ENCODE measurements around the gene DGKB. TPM values are rescaled to one million over a fixed set of nuclear protein-coding genes. Genes with fewer than 3 reads are reported as not detected.

The DGKB gene
- total RNA-seq, 2 experiments from 2014 or later, result not detected

GRCh38 chr7:14685167-14685566, 217.4 kb downstream of the DGKB start:
- Mint-ChIP-seq H3K27me3 (no peaks in the 10 kb centered on the region), H3K27ac (no peak overlapping the region), H3K9me3 (no peaks in the 10 kb centered on the region), H3K4me1 (no peaks in the 10 kb centered on the region), H3K4me3 (no peak overlapping the region), H3K36me3 (no peaks in the 10 kb centered on the region)
- DNase-seq, result no peak

- H3K36me3 Mint-ChIP-seq, result no peaks in the 10 kb centered on the region
- H3K4me3 Mint-ChIP-seq, result no peak overlapping the region
- no peak for DNase-seq
- H3K9me3 Mint-ChIP-seq, result no peaks in the 10 kb centered on the region
- no peak overlapping the region for H3K27ac Mint-ChIP-seq
- no peaks in the 10 kb centered on the region for H3K27me3 Mint-ChIP-seq
- no peaks in the 10 kb centered on the region for H3K4me1 Mint-ChIP-seq
Measured at GRCh38 chr7:14682910-14683465, 219.6 kb downstream of the DGKB start.

DNA sequence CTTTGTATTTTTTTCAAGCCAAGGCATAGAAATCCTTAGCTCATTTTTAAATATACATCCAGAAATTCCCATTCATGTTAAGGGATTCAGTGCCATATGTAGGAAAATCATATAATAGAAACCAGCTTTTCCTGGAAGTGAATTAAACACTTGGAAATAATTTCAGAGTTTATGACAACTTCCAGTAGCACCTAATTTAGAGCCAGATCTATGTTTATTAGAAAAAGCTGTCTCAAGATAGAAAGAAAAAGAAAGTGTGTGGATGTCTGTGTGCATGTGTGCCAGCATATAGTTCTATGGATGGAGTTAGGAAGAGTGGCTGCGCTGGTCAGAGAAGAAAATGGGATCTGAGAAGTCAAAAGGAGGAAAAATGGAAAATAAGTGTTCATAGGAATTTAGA, 225.7 kb downstream of the DGKB start:
- Mint-ChIP-seq H3K4me3 (no peak overlapping the region), H3K36me3 (no peaks in the 10 kb centered on the region), H3K27ac (no peak overlapping the region), H3K4me1 (no peaks in the 10 kb centered on the region), H3K27me3 (no peaks in the 10 kb centered on the region), H3K9me3 (no peaks in the 10 kb centered on the region)
- no peak for DNase-seq

GRCh38 chr7:14673202-14673601, 229.3 kb downstream of the DGKB start:
- no peaks in the 10 kb centered on the region for H3K36me3 Mint-ChIP-seq

DNA sequence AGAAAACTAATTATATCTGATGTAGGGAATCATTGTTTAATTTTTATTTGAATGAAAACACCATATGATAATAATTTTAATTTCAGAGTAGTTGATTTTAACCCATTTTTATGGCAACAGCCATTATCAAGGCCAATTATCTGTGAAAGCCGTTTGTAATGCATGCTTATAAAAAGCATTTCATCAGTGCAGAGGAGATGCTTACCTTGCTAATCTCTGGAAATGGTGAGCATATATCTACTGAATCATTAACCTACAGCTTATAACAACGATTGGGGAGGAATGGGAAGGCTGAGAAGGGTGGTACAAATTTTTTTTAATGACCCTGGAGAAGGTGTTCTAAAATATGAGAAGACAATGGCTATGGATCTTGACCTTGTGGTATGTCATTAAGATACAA, 235.6 kb downstream of the DGKB start:
- Mint-ChIP-seq H3K9me3 (no peaks in the 10 kb centered on the region), H3K4me1 (no peaks in the 10 kb centered on the region), H3K27ac (no peak overlapping the region), H3K27me3 (no peaks in the 10 kb centered on the region), H3K36me3 (no peaks in the 10 kb centered on the region), H3K4me3 (no peak overlapping the region)
- no peak for DNase-seq

More at GRCh38 chr7:14673202-14673601, 229.3 kb downstream of the DGKB start:
- Mint-ChIP-seq H3K9me3 (no peaks in the 10 kb centered on the region), H3K4me3 (no peak overlapping the region), H3K27me3 (no peaks in the 10 kb centered on the region), H3K4me1 (no peaks in the 10 kb centered on the region), H3K27ac (no peak overlapping the region)
- no peak for DNase-seq

DNA sequence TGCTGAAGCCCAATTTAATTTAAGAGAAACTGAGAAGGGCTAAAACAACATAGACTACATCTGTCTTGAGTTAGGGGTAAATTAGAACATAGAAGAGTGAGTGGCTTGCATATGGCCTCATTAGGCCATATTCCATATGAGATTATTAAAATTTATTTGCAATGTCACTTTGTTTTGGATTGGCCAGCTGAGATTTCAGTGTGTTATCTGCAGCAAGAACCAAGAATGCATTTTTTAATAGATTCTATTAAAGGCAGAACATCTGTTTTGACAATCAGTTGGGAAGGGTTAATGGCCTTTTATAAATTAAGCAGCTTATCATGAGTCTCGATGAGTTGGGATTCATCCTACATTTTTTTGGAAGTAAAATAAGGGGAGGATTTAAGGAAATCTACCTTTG, 236.2 kb downstream of the DGKB start:
- no peak for DNase-seq
- no peak overlapping the region for H3K27ac Mint-ChIP-seq
- no peaks in the 10 kb centered on the region for H3K27me3 Mint-ChIP-seq

GRCh38 chr7:14639801-14640200, 262.8 kb downstream of the DGKB start:
- no peak for DNase-seq
- Mint-ChIP-seq H3K4me1 (no peaks in the 10 kb centered on the region), H3K9me3 (peaks cover 10% of the 10 kb centered on the region), H3K27ac (no peak overlapping the region), H3K27me3 (no peaks in the 10 kb centered on the region), H3K4me3 (no peak overlapping the region), H3K36me3 (no peaks in the 10 kb centered on the region)

More for the DNA sequence above, 236.2 kb downstream of the DGKB start:
- Mint-ChIP-seq H3K36me3 (no peaks in the 10 kb centered on the region), H3K4me1 (no peaks in the 10 kb centered on the region), H3K4me3 (no peak overlapping the region), H3K9me3 (no peaks in the 10 kb centered on the region)

GRCh38 chr7:14639329-14639728, 263.2 kb downstream of the DGKB start:
- H3K4me3 Mint-ChIP-seq, result no peak overlapping the region
- no peaks in the 10 kb centered on the region for H3K36me3 Mint-ChIP-seq
- H3K27me3 Mint-ChIP-seq, result no peaks in the 10 kb centered on the region
- DNase-seq, result no peak
- no peak overlapping the region for H3K27ac Mint-ChIP-seq
- no peaks in the 10 kb centered on the region for H3K4me1 Mint-ChIP-seq
- H3K9me3 Mint-ChIP-seq, result peaks cover 8% of the 10 kb centered on the region

DNA sequence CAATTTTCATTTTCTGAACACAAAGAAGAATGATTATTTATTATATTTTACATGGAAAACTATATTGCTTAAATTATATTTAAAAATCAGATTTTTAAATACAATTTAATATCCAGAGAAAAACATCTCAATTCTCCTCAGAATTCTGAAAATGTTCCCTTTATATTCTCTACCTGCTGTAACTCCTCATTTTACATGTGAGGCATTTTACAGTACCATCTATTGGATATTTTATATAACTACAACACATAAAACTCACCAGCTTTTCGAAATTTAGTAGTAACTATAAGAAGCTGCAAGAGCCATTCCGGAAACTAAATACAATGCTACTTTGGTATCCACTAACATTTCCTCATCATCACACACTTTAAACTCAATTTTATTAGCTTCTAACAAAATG, 264.6 kb downstream of the DGKB start:
- Mint-ChIP-seq H3K27me3 (no peaks in the 10 kb centered on the region), H3K4me3 (no peak overlapping the region), H3K4me1 (no peaks in the 10 kb centered on the region), H3K9me3 (no peaks in the 10 kb centered on the region), H3K36me3 (no peaks in the 10 kb centered on the region), H3K27ac (no peak overlapping the region)
- no peak for DNase-seq

DNA sequence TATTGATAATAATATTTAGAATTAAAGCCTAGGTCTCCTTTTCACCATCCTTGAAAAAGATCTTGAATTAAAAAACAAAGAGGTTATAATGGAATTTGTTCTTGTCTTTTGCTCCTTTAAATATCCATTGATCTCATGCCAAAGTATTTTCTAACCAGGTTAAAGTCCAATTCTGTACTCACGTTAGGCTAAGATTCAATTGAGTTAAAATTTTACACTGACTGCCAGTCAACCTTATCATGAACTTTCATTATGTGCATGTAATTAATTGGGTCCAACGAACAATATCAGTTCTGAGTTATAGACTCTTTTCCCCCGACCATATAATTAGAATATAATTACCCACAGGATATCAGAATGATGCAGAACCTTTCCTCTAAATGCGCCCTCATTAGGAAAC, 266.6 kb downstream of the DGKB start:
- Mint-ChIP-seq H3K4me3 (no peak overlapping the region), H3K36me3 (no peaks in the 10 kb centered on the region), H3K27me3 (no peaks in the 10 kb centered on the region), H3K4me1 (no peaks in the 10 kb centered on the region), H3K9me3 (no peaks in the 10 kb centered on the region), H3K27ac (no peak overlapping the region)
- DNase-seq, result no peak

- Mint-ChIP-seq H3K4me1 (no peaks in the 10 kb centered on the region), H3K4me3 (no peak overlapping the region), H3K27ac (no peak overlapping the region), H3K36me3 (no peaks in the 10 kb centered on the region), H3K27me3 (no peaks in the 10 kb centered on the region), H3K9me3 (no peaks in the 10 kb centered on the region)
- DNase-seq, result no peak
Measured at GRCh38 chr7:14630048-14630447, 272.5 kb downstream of the DGKB start.

DNA sequence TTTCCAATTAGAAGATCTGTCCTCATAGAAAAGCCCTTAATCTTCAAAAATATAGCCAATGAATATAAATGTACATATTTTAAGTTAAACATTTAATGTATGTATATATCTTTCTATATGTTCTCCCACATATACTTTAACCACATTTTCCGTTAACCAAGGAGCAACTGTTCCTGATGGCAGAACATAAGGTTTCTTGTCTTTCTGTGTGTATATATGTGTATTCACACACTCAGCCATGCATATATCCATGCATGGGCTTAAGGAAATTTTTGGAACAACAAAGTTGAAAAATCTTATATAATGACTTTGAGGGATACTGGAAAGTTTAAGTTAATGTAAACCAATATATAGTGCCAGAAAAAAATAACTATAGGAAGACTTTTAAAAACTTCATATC, 274.0 kb downstream of the DGKB start:
- H3K27ac Mint-ChIP-seq, result no peak overlapping the region
- H3K4me1 Mint-ChIP-seq, result no peaks in the 10 kb centered on the region
- no peak overlapping the region for H3K4me3 Mint-ChIP-seq
- no peaks in the 10 kb centered on the region for H3K36me3 Mint-ChIP-seq
- H3K27me3 Mint-ChIP-seq, result no peaks in the 10 kb centered on the region
- DNase-seq, result no peak
- H3K9me3 Mint-ChIP-seq, result no peaks in the 10 kb centered on the region

DNA sequence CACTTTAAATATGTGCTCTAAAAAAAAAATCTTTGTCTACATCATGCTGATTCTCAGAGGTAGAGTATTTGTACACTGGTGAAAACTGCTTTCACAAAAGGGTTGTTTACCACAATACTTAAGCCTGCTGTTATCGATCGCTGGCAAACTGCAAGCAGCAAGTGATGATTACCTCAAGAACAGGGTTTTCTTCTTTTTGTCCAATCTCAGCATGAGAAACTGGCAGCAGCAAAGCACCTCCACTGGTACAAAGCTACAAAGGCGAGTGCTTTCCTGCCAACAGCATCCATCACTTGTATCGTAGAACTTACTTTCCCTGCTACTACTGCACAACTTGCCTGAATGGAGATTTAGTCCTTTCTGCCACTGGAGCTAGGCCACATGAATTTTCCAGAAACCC, 276.5 kb downstream of the DGKB start:
- no peaks in the 10 kb centered on the region for H3K36me3 Mint-ChIP-seq
- no peaks in the 10 kb centered on the region for H3K4me1 Mint-ChIP-seq
- no peak for DNase-seq
- no peak overlapping the region for H3K27ac Mint-ChIP-seq
- no peaks in the 10 kb centered on the region for H3K27me3 Mint-ChIP-seq
- H3K4me3 Mint-ChIP-seq, result no peak overlapping the region
- no peaks in the 10 kb centered on the region for H3K9me3 Mint-ChIP-seq

- DNase-seq, result no peak
- H3K36me3 Mint-ChIP-seq, result no peaks in the 10 kb centered on the region
- no peaks in the 10 kb centered on the region for H3K4me1 Mint-ChIP-seq
- H3K4me3 Mint-ChIP-seq, result no peak overlapping the region
- H3K27me3 Mint-ChIP-seq, result no peaks in the 10 kb centered on the region
- H3K27ac Mint-ChIP-seq, result no peak overlapping the region
- no peaks in the 10 kb centered on the region for H3K9me3 Mint-ChIP-seq
Measured at GRCh38 chr7:14622559-14622958, 280.0 kb downstream of the DGKB start.

DNA sequence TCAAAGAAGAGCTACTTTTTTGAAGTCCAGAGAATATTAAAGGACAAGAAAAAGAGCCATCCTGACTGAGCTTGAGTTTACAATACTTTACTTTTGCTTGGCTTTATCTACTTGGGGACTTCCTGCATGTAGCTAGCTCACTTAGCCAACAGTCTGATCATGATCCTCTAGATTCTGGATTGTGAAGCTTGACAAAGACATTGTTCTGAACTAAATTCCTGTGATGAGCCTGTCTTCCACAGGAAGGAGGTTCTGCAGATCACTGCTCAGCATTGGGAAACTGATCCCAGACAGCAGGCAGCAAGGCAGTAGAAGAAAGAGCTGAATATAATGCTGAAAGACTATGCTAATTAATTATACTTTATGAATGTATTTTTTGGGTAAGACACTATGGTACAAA, 296.4 kb downstream of the DGKB start:
- Mint-ChIP-seq H3K27me3 (no peaks in the 10 kb centered on the region), H3K27ac (no peak overlapping the region), H3K9me3 (peaks cover 4% of the 10 kb centered on the region)

DNA sequence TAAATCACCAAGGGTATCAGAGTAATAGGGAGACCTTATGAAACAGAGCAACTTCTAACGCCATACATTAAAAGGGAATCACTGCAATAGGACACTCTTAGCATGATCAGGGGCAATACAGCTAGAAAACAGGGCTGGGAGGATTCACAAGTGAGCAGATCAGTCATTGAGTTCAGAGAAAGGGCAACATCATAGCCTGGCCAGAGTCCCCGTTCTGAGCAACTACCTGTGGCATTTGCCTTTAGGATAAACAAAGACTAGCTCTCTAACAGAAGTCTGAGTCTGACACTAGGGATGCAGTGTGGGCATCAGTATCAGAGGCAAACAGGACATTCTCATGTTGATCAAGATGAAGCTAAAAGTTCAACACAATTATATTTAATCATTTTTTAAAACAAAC, 297.9 kb downstream of the DGKB start:
- Mint-ChIP-seq H3K36me3 (no peaks in the 10 kb centered on the region), H3K4me3 (no peak overlapping the region), H3K9me3 (peaks cover 4% of the 10 kb centered on the region), H3K27me3 (no peaks in the 10 kb centered on the region), H3K4me1 (no peaks in the 10 kb centered on the region), H3K27ac (no peak overlapping the region)
- DNase-seq, result no peak

More for the DNA sequence above, 296.4 kb downstream of the DGKB start:
- Mint-ChIP-seq H3K4me3 (no peak overlapping the region), H3K36me3 (no peaks in the 10 kb centered on the region), H3K4me1 (no peaks in the 10 kb centered on the region)
- no peak for DNase-seq

DNA sequence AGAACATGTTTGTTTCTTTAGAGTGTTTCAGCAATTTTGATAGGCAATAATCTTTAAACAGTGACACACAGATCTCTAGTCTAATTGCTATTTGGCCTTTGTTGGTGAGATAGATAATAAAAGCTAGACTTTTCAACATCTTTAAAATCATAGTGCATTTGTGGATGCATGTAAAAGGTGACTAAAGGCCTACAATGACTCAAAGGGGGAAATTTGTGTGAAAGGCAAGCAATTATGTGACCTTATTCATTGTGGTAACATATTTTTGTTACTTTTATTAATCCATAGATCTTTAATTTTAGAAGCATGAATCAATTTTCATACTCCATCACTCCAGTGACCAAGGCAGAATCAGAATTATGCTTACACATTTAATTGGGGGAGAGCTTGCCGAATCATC, 299.7 kb downstream of the DGKB start:
- Mint-ChIP-seq H3K27me3 (no peaks in the 10 kb centered on the region), H3K4me3 (no peak overlapping the region), H3K27ac (no peak overlapping the region), H3K36me3 (no peaks in the 10 kb centered on the region), H3K9me3 (peaks cover 4% of the 10 kb centered on the region), H3K4me1 (no peaks in the 10 kb centered on the region)
- DNase-seq, result no peak

Measured in activated naive CD8-positive, alpha-beta T cell treated with anti-CD3 and anti-CD28 coated beads for 36 hours (primary cell).